ENCODE data around the gene GPR176. TPM values are rescaled to one million over a fixed set of nuclear protein-coding genes. Genes with fewer than 3 reads are reported as not detected.

The GPR176 gene
- total RNA-seq, 5 donors from 2014 or later (not counting 1 experiment from before 2014, with no cell fraction given), result 0.15 to 0.30 TPM; not detected in 3

GRCh38 chr15:39939487-39940452 is 19.7 kb upstream of the GPR176 start:
- no peak for DNase-seq
- peaks cover 0 to 18% of the 10 kb centered on the region in 2 donors for H3K36me3 ChIP-seq (ENCODE audit: control insufficient read depth in 2 of 2, extremely low read depth in 1 of 2, insufficient read depth in 1 of 2, low read length in 1 of 2)
- Mint-ChIP-seq H3K9me3 (no peaks in the 10 kb centered on the region), H3K27me3 (no peaks in the 10 kb centered on the region), H3K36me3 (peaks cover 38% of the 10 kb centered on the region), H3K4me1 (peaks cover 11 to 27% (median 26%) of the 10 kb centered on the region in 3 donors), H3K27ac (no peak overlapping the region), H3K4me3 (no peak overlapping the region)
- H3K4me3 ChIP-seq (ENCODE audit: control insufficient read depth in 1 of 2, extremely low read depth in 1 of 2, low read length in 1 of 2), result no peak overlapping the region
- ChIA-PET CTCF (interaction anchor here in 1 of 2 donors (0.6 kb wide), 1 partner anchor 123 kb away, joined by 3 read pairs; no protein-coding TSS in a partner anchor), POLR2A (no interaction called here)
- no peaks in the 10 kb centered on the region for H3K27me3 ChIP-seq (replicated peaks in 1 of 2; ENCODE audit: control insufficient read depth in 2 of 2, extremely low read depth in 1 of 2, insufficient read depth in 2 of 2, low read length in 1 of 2)
- H3K4me1 ChIP-seq (ENCODE audit: control insufficient read depth in 1 of 2, extremely low read depth in 1 of 2, insufficient read depth in 2 of 2, low read length in 2 of 2), result peaks cover 0 to 7% of the 10 kb centered on the region in 2 experiments
- WGBS (ENCODE audit: insufficient coverage), result no CpG with 5 or more reads among the region's 6 CpGs
- H3K9me3 ChIP-seq, result no peaks in the 10 kb centered on the region
- ATAC-seq (replicated peaks in 1 of 4), result no peak
- H3K27ac ChIP-seq (ENCODE audit: low read length), result no peak overlapping the region

DNA sequence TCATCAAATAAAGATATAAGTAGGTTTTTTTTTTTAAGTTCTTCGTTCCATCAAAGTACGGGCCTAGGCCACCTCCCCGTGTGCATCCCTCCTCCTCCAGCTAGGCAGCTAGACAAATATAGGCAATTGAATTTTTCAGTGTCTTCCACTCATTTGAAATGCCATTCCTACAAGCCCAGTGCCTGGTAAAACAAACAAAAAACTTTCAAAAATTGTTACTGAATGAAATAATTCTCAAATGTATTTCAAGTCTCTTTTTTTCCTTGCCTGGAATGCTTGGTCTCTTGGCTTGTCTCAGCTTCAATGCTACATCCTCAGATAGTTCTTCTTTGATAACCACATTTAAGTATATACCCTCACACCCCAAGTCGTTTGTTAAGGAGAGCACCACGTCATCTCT is 17.6 kb upstream of the GPR176 start:
- no peaks in the 10 kb centered on the region for H3K9me3 Mint-ChIP-seq
- no peaks in the 10 kb centered on the region for H3K27me3 Mint-ChIP-seq
- H3K36me3 Mint-ChIP-seq, result peaks cover 21% of the 10 kb centered on the region
- peaks cover 23 to 39% (median 36%) of the 10 kb centered on the region in 3 donors for H3K4me1 Mint-ChIP-seq
- H3K27ac Mint-ChIP-seq, result no peak overlapping the region
- no peak overlapping the region for H3K4me3 ChIP-seq (ENCODE audit: control insufficient read depth in 1 of 2, extremely low read depth in 1 of 2, low read length in 1 of 2)
- H3K36me3 ChIP-seq (ENCODE audit: control insufficient read depth in 2 of 2, extremely low read depth in 1 of 2, insufficient read depth in 1 of 2, low read length in 1 of 2), result peaks cover 0 to 16% of the 10 kb centered on the region in 2 donors
- no peaks in the 10 kb centered on the region for H3K27me3 ChIP-seq (replicated peaks in 1 of 2; ENCODE audit: control insufficient read depth in 2 of 2, extremely low read depth in 1 of 2, insufficient read depth in 2 of 2, low read length in 1 of 2)
- CTCF ChIA-PET, result no interaction called here
- DNase-seq, result no peak
- POLR2A ChIA-PET, result interaction anchor here in 1 of 2 donors (0.6 kb wide), 2 partner anchors 98 to 1442 kb away, joined by 4 to 5 read pairs; no protein-coding TSS in a partner anchor
- no peaks in the 10 kb centered on the region for H3K9me3 ChIP-seq
- peaks cover 0 to 20% of the 10 kb centered on the region in 2 experiments for H3K4me1 ChIP-seq (ENCODE audit: control insufficient read depth in 1 of 2, extremely low read depth in 1 of 2, insufficient read depth in 2 of 2, low read length in 2 of 2)
- no peak for ATAC-seq (replicated peaks in 1 of 4)
- no peak overlapping the region for H3K4me3 Mint-ChIP-seq
- no CpG with 5 or more reads among the region's 5 CpGs for WGBS (ENCODE audit: insufficient coverage)
- H3K27ac ChIP-seq (ENCODE audit: low read length), result no peak overlapping the region

DNA sequence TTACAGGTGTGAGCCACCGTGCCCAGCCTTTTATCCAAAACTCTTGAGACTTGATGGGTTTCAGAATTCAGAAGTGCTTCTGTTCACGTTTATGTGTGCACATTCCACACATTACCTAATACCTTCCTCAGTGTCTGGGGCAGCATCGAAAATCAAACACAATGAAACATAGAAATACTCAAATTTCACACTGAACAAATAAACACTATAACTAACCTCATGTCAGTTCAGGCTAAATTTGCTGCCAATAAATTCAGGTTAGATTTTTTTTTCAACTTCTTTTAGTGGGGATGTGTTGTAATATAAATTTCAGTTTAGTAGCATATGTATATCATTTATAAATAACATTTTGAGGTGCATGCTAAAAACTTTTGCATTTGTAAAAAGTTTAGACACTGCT is 16.6 kb upstream of the GPR176 start:
- Mint-ChIP-seq H3K4me3 (peak overlapping the region in 1 of 3 donors; percentile 17), H3K4me1 (peaks cover 26 to 42% (median 36%) of the 10 kb centered on the region in 3 donors), H3K9me3 (no peaks in the 10 kb centered on the region), H3K27me3 (no peaks in the 10 kb centered on the region), H3K27ac (no peak overlapping the region), H3K36me3 (peaks cover 16% of the 10 kb centered on the region)
- Histone ChIP-seq H3K27me3 (replicated peaks in 1 of 2; ENCODE audit: control insufficient read depth in 2 of 2, extremely low read depth in 1 of 2, insufficient read depth in 2 of 2, low read length in 1 of 2) (peaks cover 0 to 4% of the 10 kb centered on the region in 2 experiments), H3K9me3 (no peaks in the 10 kb centered on the region), H3K27ac (ENCODE audit: low read length) (no peak overlapping the region), H3K36me3 (ENCODE audit: control insufficient read depth in 2 of 2, extremely low read depth in 1 of 2, insufficient read depth in 1 of 2, low read length in 1 of 2) (peaks cover 0 to 12% of the 10 kb centered on the region in 2 donors), H3K4me3 (ENCODE audit: control insufficient read depth in 1 of 2, extremely low read depth in 1 of 2, low read length in 1 of 2) (no peak overlapping the region), H3K4me1 (ENCODE audit: control insufficient read depth in 1 of 2, extremely low read depth in 1 of 2, insufficient read depth in 2 of 2, low read length in 2 of 2) (peaks cover 0 to 20% of the 10 kb centered on the region in 2 experiments)
- WGBS (ENCODE audit: insufficient coverage), result 81% methylated on average over 2 of the region's 3 CpGs
- ATAC-seq (replicated peaks in 1 of 4) (no peak), DNase-seq (no peak)
- POLR2A ChIA-PET, result interaction anchor here in 1 of 2 donors (0.6 kb wide), 1 partner anchor 82 kb away, joined by 3 read pairs; no protein-coding TSS in a partner anchor
- CTCF ChIA-PET, result interaction anchor here in 1 of 2 donors (0.8 kb wide), 1 partner anchor 171 kb away, joined by 3 read pairs; no protein-coding TSS in a partner anchor

DNA sequence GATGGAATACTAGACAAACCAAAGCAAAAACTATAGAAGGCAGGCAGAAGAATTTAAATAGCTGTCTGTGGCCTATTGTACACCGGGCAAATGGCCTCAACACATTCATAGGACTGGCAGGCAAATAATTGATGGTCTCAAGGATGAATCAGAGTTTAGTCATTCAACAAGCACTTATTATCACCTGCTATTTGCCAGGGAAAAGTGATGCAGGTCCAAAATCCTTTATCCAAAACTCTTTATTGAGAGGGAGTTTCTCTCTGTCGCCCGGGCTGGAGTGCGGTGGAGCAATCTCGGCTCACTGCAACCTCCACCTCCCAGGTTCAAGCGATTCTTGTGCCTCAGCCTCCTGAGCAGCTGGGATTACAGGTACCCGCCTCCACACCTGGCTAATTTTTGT is 16.1 kb upstream of the GPR176 start:
- no peak overlapping the region for H3K27ac ChIP-seq (ENCODE audit: low read length)
- Mint-ChIP-seq H3K27ac (no peak overlapping the region), H3K4me1 (peaks cover 26 to 42% (median 36%) of the 10 kb centered on the region in 3 donors), H3K36me3 (peaks cover 16% of the 10 kb centered on the region), H3K9me3 (no peaks in the 10 kb centered on the region), H3K4me3 (no peak overlapping the region), H3K27me3 (peaks cover 0 to 1% of the 10 kb centered on the region in 2 donors)
- no peak overlapping the region for H3K4me3 ChIP-seq (ENCODE audit: control insufficient read depth in 1 of 2, extremely low read depth in 1 of 2, low read length in 1 of 2)
- POLR2A ChIA-PET, result interaction anchor here in 1 of 2 donors (0.6 kb wide), 1 partner anchor 82 kb away, joined by 3 read pairs; no protein-coding TSS in a partner anchor
- CTCF ChIA-PET, result interaction anchor here in 1 of 2 donors (0.8 kb wide), 1 partner anchor 171 kb away, joined by 3 read pairs; no protein-coding TSS in a partner anchor
- H3K27me3 ChIP-seq (replicated peaks in 1 of 2; ENCODE audit: control insufficient read depth in 2 of 2, extremely low read depth in 1 of 2, insufficient read depth in 2 of 2, low read length in 1 of 2), result peaks cover 0 to 4% of the 10 kb centered on the region in 2 experiments
- no CpG with 5 or more reads among the region's 7 CpGs for WGBS (ENCODE audit: insufficient coverage)
- H3K4me1 ChIP-seq (ENCODE audit: control insufficient read depth in 1 of 2, extremely low read depth in 1 of 2, insufficient read depth in 2 of 2, low read length in 2 of 2), result peaks cover 0 to 20% of the 10 kb centered on the region in 2 experiments
- peaks cover 0 to 11% of the 10 kb centered on the region in 2 donors for H3K36me3 ChIP-seq (ENCODE audit: control insufficient read depth in 2 of 2, extremely low read depth in 1 of 2, insufficient read depth in 1 of 2, low read length in 1 of 2)
- no peaks in the 10 kb centered on the region for H3K9me3 ChIP-seq
- no peak for DNase-seq
- ATAC-seq (replicated peaks in 1 of 4), result no peak

GRCh38 chr15:39935241-39935640 is 15.2 kb upstream of the GPR176 start:
- H3K36me3 Mint-ChIP-seq, result peaks cover 12% of the 10 kb centered on the region
- no peaks in the 10 kb centered on the region for H3K9me3 Mint-ChIP-seq
- WGBS (ENCODE audit: insufficient coverage), result 100% methylated on average over 2 of the region's 4 CpGs
- peaks cover 26 to 42% (median 36%) of the 10 kb centered on the region in 3 donors for H3K4me1 Mint-ChIP-seq
- peaks cover 0 to 20% of the 10 kb centered on the region in 2 experiments for H3K4me1 ChIP-seq (ENCODE audit: control insufficient read depth in 1 of 2, extremely low read depth in 1 of 2, insufficient read depth in 2 of 2, low read length in 2 of 2)
- peaks cover 0 to 7% of the 10 kb centered on the region in 2 donors for H3K27me3 Mint-ChIP-seq
- H3K36me3 ChIP-seq (ENCODE audit: control insufficient read depth in 2 of 2, extremely low read depth in 1 of 2, insufficient read depth in 1 of 2, low read length in 1 of 2), result peaks cover 0 to 5% of the 10 kb centered on the region in 2 donors
- no peaks in the 10 kb centered on the region for H3K9me3 ChIP-seq
- H3K27ac Mint-ChIP-seq, result no peak overlapping the region
- CTCF ChIA-PET, result interaction anchor here in 1 of 2 donors (0.7 kb wide), 1 partner anchor 169 kb away, joined by 3 read pairs; no protein-coding TSS in a partner anchor
- H3K27me3 ChIP-seq (replicated peaks in 1 of 2; ENCODE audit: control insufficient read depth in 2 of 2, extremely low read depth in 1 of 2, insufficient read depth in 2 of 2, low read length in 1 of 2), result peaks cover 0 to 4% of the 10 kb centered on the region in 2 experiments
- H3K4me3 ChIP-seq (ENCODE audit: control insufficient read depth in 1 of 2, extremely low read depth in 1 of 2, low read length in 1 of 2), result no peak overlapping the region
- H3K4me3 Mint-ChIP-seq, result peak overlapping the region; percentile 87 to 94 (median 87)
- no peak for DNase-seq
- no peak overlapping the region for H3K27ac ChIP-seq (ENCODE audit: low read length)
- no peak for ATAC-seq (replicated peaks in 1 of 4)
- POLR2A ChIA-PET, result interaction anchor here in 1 of 2 donors (0.6 kb wide), 1 partner anchor 640 kb away, joined by 3 read pairs; no protein-coding TSS in a partner anchor

Measured in T-cell (primary cell).